OCI-LY7 (cell line): ENCODE results near the gene CDH2.

Experiments used
- EZH2phosphoT487 ChIP-seq: fragments of 200-600 bp; sonication (generic); IDR thresholded peaks from 2 replicates; pipeline ENCODE4 v1.6.1; 2018; ENCODE audit warnings: low read depth, borderline replicate concordance, mild to moderate bottlenecking, mixed run types, antibody characterized with exemption, low read length, moderate library complexity, mixed read lengths
- TF ChIP-seq, protein P1 (sequence below): fragments of 200-600 bp; sonication (generic); conservative IDR thresholded peaks from 2 replicates; pipeline ENCODE4 v1.5.1; 2014; ENCODE audit warnings: mild to moderate bottlenecking, antibody characterized with exemption, low read length, moderate library complexity, mixed read lengths

- TF ChIP-seq, protein P1, sequence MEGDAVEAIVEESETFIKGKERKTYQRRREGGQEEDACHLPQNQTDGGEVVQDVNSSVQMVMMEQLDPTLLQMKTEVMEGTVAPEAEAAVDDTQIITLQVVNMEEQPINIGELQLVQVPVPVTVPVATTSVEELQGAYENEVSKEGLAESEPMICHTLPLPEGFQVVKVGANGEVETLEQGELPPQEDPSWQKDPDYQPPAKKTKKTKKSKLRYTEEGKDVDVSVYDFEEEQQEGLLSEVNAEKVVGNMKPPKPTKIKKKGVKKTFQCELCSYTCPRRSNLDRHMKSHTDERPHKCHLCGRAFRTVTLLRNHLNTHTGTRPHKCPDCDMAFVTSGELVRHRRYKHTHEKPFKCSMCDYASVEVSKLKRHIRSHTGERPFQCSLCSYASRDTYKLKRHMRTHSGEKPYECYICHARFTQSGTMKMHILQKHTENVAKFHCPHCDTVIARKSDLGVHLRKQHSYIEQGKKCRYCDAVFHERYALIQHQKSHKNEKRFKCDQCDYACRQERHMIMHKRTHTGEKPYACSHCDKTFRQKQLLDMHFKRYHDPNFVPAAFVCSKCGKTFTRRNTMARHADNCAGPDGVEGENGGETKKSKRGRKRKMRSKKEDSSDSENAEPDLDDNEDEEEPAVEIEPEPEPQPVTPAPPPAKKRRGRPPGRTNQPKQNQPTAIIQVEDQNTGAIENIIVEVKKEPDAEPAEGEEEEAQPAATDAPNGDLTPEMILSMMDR, result no peak
- TF ChIP-seq EZH2phosphoT487, result no peak
Measured at GRCh38 chr18:27967913-27968824, 208.8 kb downstream of the CDH2 start.
